ENCODE data around the gene IFI44L. TPM values are rescaled to one million over a fixed set of nuclear protein-coding genes. Genes with fewer than 3 reads are reported as not detected.

Gene IFI44L
- total RNA-seq, 4 donors from 2014 or later = 4.3 to 15.4 (median 9.6) TPM

GRCh38 chr1:78663923-78664322 lies 43.7 kb downstream of the IFI44L start:
- no peaks in the 10 kb centered on the region for H3K4me1 ChIP-seq
- peaks cover 0 to 42% (median 24%) of the 10 kb centered on the region in 4 donors for H3K36me3 ChIP-seq
- H3K27ac ChIP-seq (replicated peaks in 1 of 4) = no peak overlapping the region
- TF ChIP-seq EP300 (IDR thresholded peaks at IDR 0.05) = no peak
- TF ChIP-seq CTCF (IDR thresholded peaks at IDR 0.05) = no peak
- no peak overlapping the region for H3K4me3 ChIP-seq
- DNase-seq (ENCODE audit: extremely low spot score) = no peak
- intact Hi-C loops (cut with DNase I) = no loop called here
- 88% methylated on average over 2 of the region's 2 CpGs for WGBS
- H3K9me3 ChIP-seq = no peaks in the 10 kb centered on the region
- no peaks in the 10 kb centered on the region for H3K27me3 ChIP-seq

GRCh38 chr1:78664763-78665162 lies 44.5 kb downstream of the IFI44L start:
- intact Hi-C loops (cut with DNase I) = no loop called here
- 96% methylated on average over 1 of the region's 1 CpG for WGBS
- Histone ChIP-seq H3K4me1 (no peaks in the 10 kb centered on the region), H3K36me3 (peaks cover 0 to 34% (median 20%) of the 10 kb centered on the region in 4 donors), H3K4me3 (no peak overlapping the region), H3K9me3 (no peaks in the 10 kb centered on the region), H3K27ac (replicated peaks in 1 of 4) (no peak overlapping the region), H3K27me3 (no peaks in the 10 kb centered on the region)
- TF ChIP-seq POLR2AphosphoS5 (IDR thresholded peaks at IDR 0.05) (no peak), POLR2A (IDR thresholded peaks at IDR 0.05; ENCODE audit: low read depth) (no peak), CTCF (IDR thresholded peaks at IDR 0.05) (no peak), EP300 (IDR thresholded peaks at IDR 0.05) (no peak)
- DNase-seq (ENCODE audit: extremely low spot score) = no peak

- DNase-seq (ENCODE audit: extremely low spot score) = no peak
- WGBS = 92% methylated on average over 6 of the region's 6 CpGs
- TF ChIP-seq POLR2AphosphoS5 (IDR thresholded peaks at IDR 0.05) = no peak
- no peak for TF ChIP-seq EP300 (IDR thresholded peaks at IDR 0.05)
- no peak for TF ChIP-seq POLR2A (IDR thresholded peaks at IDR 0.05; ENCODE audit: low read depth)
- no peak for TF ChIP-seq CTCF (IDR thresholded peaks at IDR 0.05)
- H3K9me3 ChIP-seq = no peaks in the 10 kb centered on the region
- H3K27me3 ChIP-seq = no peaks in the 10 kb centered on the region
- H3K4me3 ChIP-seq = no peak overlapping the region
- intact Hi-C loops (cut with DNase I) = no loop called here
- no peak overlapping the region for H3K27ac ChIP-seq (replicated peaks in 1 of 4)
- peaks cover 0 to 24% (median 15%) of the 10 kb centered on the region in 4 donors for H3K36me3 ChIP-seq
- H3K4me1 ChIP-seq = no peaks in the 10 kb centered on the region
These were observed 45.6 kb downstream of the IFI44L start for GRCh38 chr1:78665809-78666208.

- intact Hi-C loops (cut with DNase I) = no loop called here
- Histone ChIP-seq H3K9me3 (no peaks in the 10 kb centered on the region), H3K27me3 (no peaks in the 10 kb centered on the region), H3K27ac (replicated peaks in 1 of 4) (no peak overlapping the region), H3K36me3 (peaks cover 0 to 7% (median 3%) of the 10 kb centered on the region in 4 donors), H3K4me3 (no peak overlapping the region), H3K4me1 (no peaks in the 10 kb centered on the region)
- WGBS = 90% methylated on average over 1 of the region's 1 CpG
- TF ChIP-seq CTCF (IDR thresholded peaks at IDR 0.05) (no peak), EP300 (IDR thresholded peaks at IDR 0.05) (no peak), POLR2AphosphoS5 (IDR thresholded peaks at IDR 0.05) (no peak), POLR2A (IDR thresholded peaks at IDR 0.05; ENCODE audit: low read depth) (no peak)
- no peak for DNase-seq (ENCODE audit: extremely low spot score)
These were observed 47.7 kb downstream of the IFI44L start for GRCh38 chr1:78667939-78668338.

GRCh38 chr1:78668427-78668826 lies 48.2 kb downstream of the IFI44L start:
- intact Hi-C loops (cut with DNase I) = no loop called here
- no peak overlapping the region for H3K4me3 ChIP-seq
- no peaks in the 10 kb centered on the region for H3K27me3 ChIP-seq
- peaks cover 0 to 2% (median under 1%) of the 10 kb centered on the region in 4 donors for H3K36me3 ChIP-seq
- DNase-seq (ENCODE audit: extremely low spot score) = no peak
- TF ChIP-seq POLR2A (IDR thresholded peaks at IDR 0.05; ENCODE audit: low read depth) = no peak
- TF ChIP-seq CTCF (IDR thresholded peaks at IDR 0.05) = no peak
- TF ChIP-seq EP300 (IDR thresholded peaks at IDR 0.05) = no peak
- no peak for TF ChIP-seq POLR2AphosphoS5 (IDR thresholded peaks at IDR 0.05)
- no peak overlapping the region for H3K27ac ChIP-seq (replicated peaks in 1 of 4)
- H3K9me3 ChIP-seq = no peaks in the 10 kb centered on the region
- H3K4me1 ChIP-seq = no peaks in the 10 kb centered on the region
